Gastroesophageal sphincter (tissue), 4 donors: ENCODE results near the gene NUDT4. TPM values are rescaled to one million over a fixed set of nuclear protein-coding genes. Genes with fewer than 3 reads are reported as not detected.
"Not testable (repeated sequence)": the region's sequence is repeated elsewhere in the genome, so short reads cannot be mapped to it uniquely, and the experiment has no call there.

ENCODE experiments used
- ATAC-seq: fragments of 150-250 bp; one replicate; pipeline ENCODE4 v1.9.1; 2016; ENCODE audit warnings: mild to moderate bottlenecking, moderate library complexity
- H3K27ac ChIP-seq, 4 donors: fragments of 200-600 bp; sonication (generic) in 3 of 4; 1 replicate in 3 of 4; 2 replicates in 1 of 4; pipeline ENCODE4 v1.5.1; 2016 to 2019
- H3K27me3 ChIP-seq: fragments of 200-600 bp; sonication (generic); one replicate; pipeline ENCODE4 v1.5.1; 2019
- H3K36me3 ChIP-seq, 2 donors: fragments of 200-600 bp; sonication (generic); one replicate each; pipeline ENCODE4 v1.5.1; 2019; ENCODE audit warnings: control low read depth in 1 of 2
- H3K4me1 ChIP-seq, 3 donors: fragments of 200-600 bp; sonication (generic); 1 replicate in 2 of 3; 2 replicates in 1 of 3; pipeline ENCODE4 v1.5.1; 2016 to 2019; ENCODE audit warnings: control low read depth in 2 of 3
- H3K4me3 ChIP-seq, 2 donors: fragments of 200-600 bp; sonication (generic); one replicate each; pipeline ENCODE4 v1.5.1; 2019; ENCODE audit warnings: mild to moderate bottlenecking in 1 of 2, moderate library complexity in 1 of 2
- H3K9me3 ChIP-seq, 3 donors: fragments of 200-600 bp; sonication (generic); one replicate each; pipeline ENCODE4 v1.5.1; 2017 to 2019; ENCODE audit warnings: control low read depth in 2 of 3
- CTCF ChIP-seq, 4 experiments: fragments of 200-600 bp in 2 of 4; fragments of 450-650 bp in 2 of 4; sonication (generic) in 1 of 4; IDR thresholded peaks; one replicate each; pipeline ENCODE4 v1.5.1; 2017 to 2019; ENCODE audit warnings: antibody characterized with exemption in 4 of 4, mild to moderate bottlenecking in 2 of 4, moderate library complexity in 2 of 4
- EP300 ChIP-seq: sonication (generic); formaldehyde crosslinking; IDR thresholded peaks from one replicate; pipeline ENCODE4 v1.6.1; 2017; ENCODE audit warnings: antibody characterized with exemption, mild to moderate bottlenecking
- POLR2A ChIP-seq, 2 donors: fragments of 450-650 bp; IDR thresholded peaks; one replicate each; pipeline ENCODE4 v1.6.1; 2017; ENCODE audit warnings: antibody characterized with exemption in 2 of 2, mild to moderate bottlenecking in 2 of 2, moderate library complexity in 1 of 2
- POLR2AphosphoS5 ChIP-seq: sonication (generic); formaldehyde crosslinking; IDR thresholded peaks from one replicate; pipeline ENCODE4 v1.6.1; 2017; ENCODE audit warnings: antibody characterized with exemption
- WGBS, 2 donors: methylation state at CpG; one replicate each; pipeline ENCODE4 v1.1.5; 2018; ENCODE audit warnings: low coverage in 1 of 2; 5-methylcytosine and 5-hydroxymethylcytosine counted together
- total RNA-seq, 4 donors: library from RNA; depleted of rRNA; stranded (reverse); fragments of >200 nt; gene quantifications; one replicate each; pipeline ENCODE4 v1.1.0, GENCODE V29; 2016

NUDT4 gene
- total RNA-seq, 4 donors from 2014 or later: 91.2 to 146 (median 94.3) TPM

- H3K36me3 ChIP-seq, H3K27me3 ChIP-seq, ATAC-seq, H3K9me3 ChIP-seq, H3K27ac ChIP-seq, H3K4me3 ChIP-seq: not testable (repeated sequence)
- WGBS, 2 donors: 23 to 40% methylated on average over 6 of the region's 6 CpGs
- TF ChIP-seq POLR2AphosphoS5: peak; percentile 26
- peaks cover 0 to 69% (median 8%) of the 10 kb centered on the region in 3 donors for H3K4me1 ChIP-seq
Measured at GRCh38 chr12:93411060-93411459, 33.3 kb downstream of the NUDT4 start.

GRCh38 chr12:93412396-93412795, 34.7 kb downstream of the NUDT4 start:
- not testable (repeated sequence) for H3K9me3 ChIP-seq, H3K4me3 ChIP-seq, H3K27me3 ChIP-seq, H3K36me3 ChIP-seq, H3K27ac ChIP-seq, ATAC-seq
- WGBS, 2 donors: 87 to 95% methylated on average over 8 of the region's 8 CpGs
- H3K4me1 ChIP-seq: peaks cover 0 to 82% (median 8%) of the 10 kb centered on the region in 3 donors

- WGBS, 2 donors: 53 to 75% methylated on average over 2 to 3 of the region's 3 CpGs
- peaks cover 0 to 87% (median 8%) of the 10 kb centered on the region in 3 donors for H3K4me1 ChIP-seq
- no peaks in the 10 kb centered on the region for H3K9me3 ChIP-seq
- no peaks in the 10 kb centered on the region for H3K27me3 ChIP-seq
- no peak for ATAC-seq
- no peak overlapping the region for H3K4me3 ChIP-seq
- H3K36me3 ChIP-seq: peaks cover 0 to 5% of the 10 kb centered on the region in 2 donors
- H3K27ac ChIP-seq: no peak overlapping the region
- TF ChIP-seq CTCF (IDR thresholded peaks at IDR 0.05) (no peak), POLR2AphosphoS5 (no peak), EP300 (no peak), POLR2A (IDR thresholded peaks at IDR 0.05) (no peak)
Measured at GRCh38 chr12:93413064-93413463, 35.3 kb downstream of the NUDT4 start.

- Histone ChIP-seq H3K27ac (peak overlapping the region; percentile 7 to 61 (median 52)), H3K9me3 (no peaks in the 10 kb centered on the region), H3K27me3 (no peaks in the 10 kb centered on the region), H3K4me3 (no peak overlapping the region), H3K4me1 (peaks cover 0 to 92% (median 8%) of the 10 kb centered on the region in 3 donors), H3K36me3 (no peaks in the 10 kb centered on the region)
- WGBS, 2 donors: 20 to 32% methylated on average over 3 of the region's 3 CpGs
- TF ChIP-seq EP300: no peak
- no peak for TF ChIP-seq POLR2AphosphoS5
- no peak for TF ChIP-seq POLR2A (IDR thresholded peaks at IDR 0.05)
- TF ChIP-seq CTCF (IDR thresholded peaks at IDR 0.05): peak in 2 of 4 experiments; percentile 29 to 40
- ATAC-seq: no peak
Measured at GRCh38 chr12:93415723-93416464, 38.2 kb downstream of the NUDT4 start.

GRCh38 chr12:93417967-93418480, 40.3 kb downstream of the NUDT4 start:
- no peaks in the 10 kb centered on the region for H3K36me3 ChIP-seq
- no peaks in the 10 kb centered on the region for H3K9me3 ChIP-seq
- H3K4me1 ChIP-seq: peaks cover 0 to 86% (median 9%) of the 10 kb centered on the region in 3 donors
- TF ChIP-seq POLR2A (IDR thresholded peaks at IDR 0.05) (no peak), EP300 (no peak), CTCF (IDR thresholded peaks at IDR 0.05) (no peak), POLR2AphosphoS5 (no peak)
- no peak overlapping the region for H3K27ac ChIP-seq
- 82 to 91% methylated on average over 3 of the region's 4 CpGs for WGBS, 2 donors
- no peak for ATAC-seq
- H3K27me3 ChIP-seq: no peaks in the 10 kb centered on the region
- no peak overlapping the region for H3K4me3 ChIP-seq
